SU-DHL-6 (cell line): ENCODE data around the gene MPHOSPH9.

Source experiments
- H2AFZ ChIP-seq: fragments of 200-600 bp; sonication (generic); 2 replicates; pipeline ENCODE4 v1.6.1; 2014; ENCODE audit warnings: low read depth, mild to moderate bottlenecking, moderate library complexity, mixed read lengths, antibody characterized with exemption, low read length; ENCODE audit not compliant: severe bottlenecking
- H3F3A ChIP-seq: fragments of 200-600 bp; shearing (Covaris generic); 2 replicates; pipeline ENCODE4 v1.6.0; 2016; ENCODE audit warnings: antibody characterized with exemption, mild to moderate bottlenecking; ENCODE audit not compliant: insufficient read depth
- H3K27ac ChIP-seq: fragments of 200-600 bp; sonication (generic); 2 replicates; pipeline ENCODE4 v1.5.1; 2016; ENCODE audit warnings: low read depth, mild to moderate bottlenecking, low read length, moderate library complexity, mixed read lengths
- H3K27me3 ChIP-seq: fragments of 200-600 bp; sonication (generic), shearing (Covaris generic); 2 replicates; pipeline ENCODE4 v1.6.0; 2014; ENCODE audit warnings: mild to moderate bottlenecking, low read length
- H3K36me3 ChIP-seq: fragments of 200-600 bp; sonication (generic); 2 replicates; pipeline ENCODE4 v1.6.1; 2014; ENCODE audit warnings: mild to moderate bottlenecking, low read length, mixed read lengths
- H3K4me2 ChIP-seq: fragments of 300-600, 200-600 bp; shearing (Covaris generic), sonication (generic); 2 replicates; pipeline ENCODE4 v1.6.0; 2014; ENCODE audit warnings: low read length, low read depth, mild to moderate bottlenecking; ENCODE audit not compliant: poor library complexity, severe bottlenecking
- H3K4me3 ChIP-seq: fragments of 200-600 bp; sonication (generic); 2 replicates; pipeline ENCODE4 v1.5.1; 2014; ENCODE audit warnings: antibody characterized with exemption, low read length, mild to moderate bottlenecking, mixed read lengths; ENCODE audit not compliant: insufficient read depth, poor library complexity, severe bottlenecking
- H3K79me2 ChIP-seq: fragments of 200-600 bp; sonication (generic); 2 replicates; pipeline ENCODE4 v1.6.1; 2014; ENCODE audit warnings: mild to moderate bottlenecking, low read length, moderate library complexity; ENCODE audit not compliant: insufficient read depth
- H3K9ac ChIP-seq: fragments of 200-600 bp; sonication (generic); 2 replicates; pipeline ENCODE4 v1.7.0; 2014; ENCODE audit warnings: mild to moderate bottlenecking, low read length
- H3K9me2 ChIP-seq: fragments of 200-600 bp; sonication (generic); replicated peaks from 2 replicates; pipeline ENCODE4 v1.6.1; 2014; ENCODE audit warnings: low read length; ENCODE audit not compliant: insufficient read depth
- H3K9me3 ChIP-seq: fragments of 200-600 bp; sonication (generic); 2 replicates; pipeline ENCODE4 v1.6.1; 2014; ENCODE audit warnings: low read length, mixed read lengths; ENCODE audit not compliant: insufficient read depth
- H4K20me1 ChIP-seq: fragments of 200-600 bp; sonication (generic); 2 replicates; pipeline ENCODE4 v1.6.1; 2014; ENCODE audit warnings: low read depth, mild to moderate bottlenecking, antibody characterized with exemption, low read length, moderate library complexity, mixed read lengths
- CTCF ChIP-seq: fragments of 200-600 bp; sonication (generic); IDR thresholded peaks from one replicate; pipeline ENCODE4 v1.5.1; 2017; ENCODE audit warnings: antibody characterized with exemption, mild to moderate bottlenecking, low read length, moderate library complexity; ENCODE audit not compliant: insufficient read depth, poor library complexity, severe bottlenecking
- EZH2phosphoT487 ChIP-seq: fragments of 200-600 bp; sonication (generic), shearing (Covaris generic); conservative IDR thresholded peaks from 2 replicates; pipeline ENCODE4 v1.6.1; 2018; ENCODE audit warnings: mild to moderate bottlenecking, antibody characterized with exemption, low read length, moderate library complexity, mixed read lengths

MPHOSPH9 gene

GRCh38 chr12:123134271-123134671 is 98.7 kb downstream of the MPHOSPH9 start:
- H3K27ac ChIP-seq: no peak overlapping the region
- no peak for TF ChIP-seq EZH2phosphoT487
- TF ChIP-seq CTCF: no peak
- H3K27me3 ChIP-seq: no peaks in the 10 kb centered on the region
- H3K79me2 ChIP-seq: no peaks in the 10 kb centered on the region
- H3K9me2 ChIP-seq: no peaks in the 10 kb centered on the region
- no peak overlapping the region for H2AFZ ChIP-seq
- H4K20me1 ChIP-seq: no peaks in the 10 kb centered on the region
- H3F3A ChIP-seq: no peaks in the 10 kb centered on the region
- H3K4me2 ChIP-seq: no peak overlapping the region
- H3K9ac ChIP-seq: no peak overlapping the region
- H3K4me3 ChIP-seq: no peak overlapping the region
- no peaks in the 10 kb centered on the region for H3K36me3 ChIP-seq
- H3K9me3 ChIP-seq: no peaks in the 10 kb centered on the region

- Histone ChIP-seq H3F3A (no peaks in the 10 kb centered on the region), H2AFZ (no peak overlapping the region), H3K27ac (no peak overlapping the region), H3K36me3 (no peaks in the 10 kb centered on the region), H4K20me1 (no peaks in the 10 kb centered on the region), H3K4me2 (no peak overlapping the region), H3K9me3 (no peaks in the 10 kb centered on the region), H3K9me2 (no peaks in the 10 kb centered on the region), H3K27me3 (no peaks in the 10 kb centered on the region), H3K4me3 (no peak overlapping the region), H3K79me2 (no peaks in the 10 kb centered on the region), H3K9ac (no peak overlapping the region)
- no peak for TF ChIP-seq EZH2phosphoT487
- no peak for TF ChIP-seq CTCF
These were observed 99.2 kb downstream of the MPHOSPH9 start for GRCh38 chr12:123133701-123134100.

DNA sequence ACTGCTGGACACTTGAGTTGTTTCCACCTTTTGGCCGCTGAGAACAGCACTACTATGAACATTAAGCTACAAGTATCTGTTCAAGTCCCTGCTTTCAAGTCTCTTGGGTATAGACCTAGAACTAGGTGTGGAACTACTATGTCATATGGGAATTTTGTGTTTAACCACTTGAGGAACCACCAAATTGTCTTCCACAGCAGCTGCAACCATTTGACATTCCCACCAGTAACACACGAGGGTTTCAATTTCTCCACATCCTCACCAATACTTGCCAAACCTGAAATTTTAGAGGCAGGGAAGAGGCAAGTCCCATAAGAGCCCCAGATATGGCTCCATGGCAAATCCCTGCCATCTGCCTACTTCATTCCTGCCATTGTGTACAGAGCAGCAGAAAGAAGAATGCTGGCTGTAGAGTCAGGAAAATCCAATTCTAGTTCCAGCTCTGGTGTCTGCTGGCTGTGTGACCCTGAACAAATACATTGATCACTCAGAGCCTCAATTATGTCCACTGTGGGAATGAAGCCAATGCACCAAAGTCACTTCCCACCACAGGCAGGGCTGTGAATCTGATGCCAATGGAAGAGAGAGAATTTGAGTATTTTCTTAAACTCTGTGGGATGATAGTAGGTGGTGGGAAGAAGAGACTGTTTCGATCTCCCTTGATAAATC is 99.9 kb downstream of the MPHOSPH9 start:
- no peaks in the 10 kb centered on the region for H3K79me2 ChIP-seq
- no peaks in the 10 kb centered on the region for H4K20me1 ChIP-seq
- no peaks in the 10 kb centered on the region for H3K27me3 ChIP-seq
- H3K27ac ChIP-seq: no peak overlapping the region
- no peaks in the 10 kb centered on the region for H3F3A ChIP-seq
- no peak overlapping the region for H3K9ac ChIP-seq
- TF ChIP-seq CTCF (no peak), EZH2phosphoT487 (no peak)
- no peaks in the 10 kb centered on the region for H3K9me2 ChIP-seq
- no peak overlapping the region for H3K4me3 ChIP-seq
- no peak overlapping the region for H3K4me2 ChIP-seq
- H2AFZ ChIP-seq: no peak overlapping the region
- H3K36me3 ChIP-seq: no peaks in the 10 kb centered on the region
- H3K9me3 ChIP-seq: no peaks in the 10 kb centered on the region
